H1 (cell line): Measurements from ENCODE around the gene IGF2R. TPM values are rescaled to one million over a fixed set of nuclear protein-coding genes. Genes with fewer than 3 reads are reported as not detected.

ENCODE experiments used
- BCL11A ChIP-seq, 2 experiments: IDR thresholded peaks; one replicate each; pipeline ENCODE4 v1.6.1; 2011; ENCODE audit warnings: low read depth in 2 of 2, low read length in 2 of 2, mild to moderate bottlenecking in 2 of 2
- NANOG ChIP-seq: IDR thresholded peaks from 2 replicates; pipeline ENCODE4 v1.6.1; 2011; ENCODE audit warnings: low read length, low read depth, mild to moderate bottlenecking, inconsistent platforms; ENCODE audit not compliant: insufficient read depth, poor library complexity, severe bottlenecking
- POLR2A ChIP-seq, 2 experiments: IDR thresholded peaks; 1 replicate in 1 of 2; 2 replicates in 1 of 2; pipeline ENCODE4 v1.6.1; 2011; ENCODE audit warnings: low read depth in 2 of 2, low read length in 2 of 2, mild to moderate bottlenecking in 2 of 2; ENCODE audit errors: control extremely low read depth in 1 of 2
- RBBP5 ChIP-seq: IDR thresholded peaks from 2 replicates; pipeline ENCODE4 v1.7.1; 2012; ENCODE audit warnings: low read depth, mild to moderate bottlenecking, inconsistent platforms, low read length, moderate library complexity, borderline replicate concordance
- RFX5 ChIP-seq: IDR thresholded peaks from 2 replicates; pipeline ENCODE4 v1.6.1; 2011; ENCODE audit warnings: low read depth, low read length, improper control_type of control experiment, borderline replicate concordance
- TEAD4 ChIP-seq: IDR thresholded peaks from 2 replicates; pipeline ENCODE4 v1.6.1; 2012; ENCODE audit warnings: low read depth, low read length, inconsistent platforms, mixed read lengths
- polyA plus RNA-seq, 7 experiments: library from polyadenylated mRNA; depleted of rRNA in 3 of 7; stranded (reverse) in 5 of 7; unstranded in 2 of 7; fragments of >200 nt in 5 of 7; fragments of 200-250 nt in 2 of 7; gene quantifications; 1 replicate in 5 of 7; 2 replicates in 1 of 7; 4 replicates in 1 of 7; pipeline versions ENCODE4 v1.2.1 to v1.2.3, GENCODE V29; 2011 to 2013; ENCODE audit warnings: missing spikeins in 2 of 7, mixed read lengths in 2 of 7
- total RNA-seq: library from RNA; stranded (reverse); fragmentation: NEBNext Ultra II Directional; extraction: Animal tissue kit (Norgen Biotek cat#: 25700); gene quantifications from 2 replicates; pipeline ENCODE4 v1.2.1, GENCODE V29; 2021
- TF ChIP-seq, protein P1 (sequence below): fragments of 300-600 bp; sonication (generic); IDR thresholded peaks from 2 replicates; pipeline ENCODE4 v1.7.1; 2012; ENCODE audit warnings: low read length, moderate library complexity, mild to moderate bottlenecking, inconsistent platforms; ENCODE audit not compliant: insufficient replicate concordance
- TF ChIP-seq, protein P2 (sequence below): IDR thresholded peaks from 2 replicates; pipeline ENCODE4 v1.6.1; 2012; ENCODE audit warnings: inconsistent platforms

IGF2R gene
- total and polyA plus RNA-seq, 2 of the 8 experiments (the other 6 are each of a cell fraction or from before 2014, with no cell fraction given) = 20.6 to 74.1 TPM

DNA sequence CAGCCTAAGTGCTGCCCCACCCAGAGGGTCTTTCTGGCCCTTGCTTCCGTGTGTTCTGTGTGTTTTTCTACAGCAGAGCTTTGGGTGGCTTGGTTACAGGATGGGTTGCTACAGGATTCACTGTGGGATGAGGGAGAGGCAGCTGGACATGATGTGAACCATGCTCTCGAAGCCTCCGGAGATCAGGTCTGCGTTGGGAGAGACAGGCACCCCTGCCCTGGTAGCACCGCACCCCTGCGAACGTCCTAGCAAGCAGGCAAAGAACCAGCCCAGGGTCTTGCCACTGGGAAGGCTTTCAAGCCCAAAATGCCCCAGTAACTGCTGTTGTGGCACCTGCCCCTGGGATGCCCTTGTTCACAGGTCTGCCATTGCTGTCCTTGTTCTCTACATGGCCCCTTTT is 66.4 kb downstream of the IGF2R start (continued):
- TF ChIP-seq, protein P1, sequence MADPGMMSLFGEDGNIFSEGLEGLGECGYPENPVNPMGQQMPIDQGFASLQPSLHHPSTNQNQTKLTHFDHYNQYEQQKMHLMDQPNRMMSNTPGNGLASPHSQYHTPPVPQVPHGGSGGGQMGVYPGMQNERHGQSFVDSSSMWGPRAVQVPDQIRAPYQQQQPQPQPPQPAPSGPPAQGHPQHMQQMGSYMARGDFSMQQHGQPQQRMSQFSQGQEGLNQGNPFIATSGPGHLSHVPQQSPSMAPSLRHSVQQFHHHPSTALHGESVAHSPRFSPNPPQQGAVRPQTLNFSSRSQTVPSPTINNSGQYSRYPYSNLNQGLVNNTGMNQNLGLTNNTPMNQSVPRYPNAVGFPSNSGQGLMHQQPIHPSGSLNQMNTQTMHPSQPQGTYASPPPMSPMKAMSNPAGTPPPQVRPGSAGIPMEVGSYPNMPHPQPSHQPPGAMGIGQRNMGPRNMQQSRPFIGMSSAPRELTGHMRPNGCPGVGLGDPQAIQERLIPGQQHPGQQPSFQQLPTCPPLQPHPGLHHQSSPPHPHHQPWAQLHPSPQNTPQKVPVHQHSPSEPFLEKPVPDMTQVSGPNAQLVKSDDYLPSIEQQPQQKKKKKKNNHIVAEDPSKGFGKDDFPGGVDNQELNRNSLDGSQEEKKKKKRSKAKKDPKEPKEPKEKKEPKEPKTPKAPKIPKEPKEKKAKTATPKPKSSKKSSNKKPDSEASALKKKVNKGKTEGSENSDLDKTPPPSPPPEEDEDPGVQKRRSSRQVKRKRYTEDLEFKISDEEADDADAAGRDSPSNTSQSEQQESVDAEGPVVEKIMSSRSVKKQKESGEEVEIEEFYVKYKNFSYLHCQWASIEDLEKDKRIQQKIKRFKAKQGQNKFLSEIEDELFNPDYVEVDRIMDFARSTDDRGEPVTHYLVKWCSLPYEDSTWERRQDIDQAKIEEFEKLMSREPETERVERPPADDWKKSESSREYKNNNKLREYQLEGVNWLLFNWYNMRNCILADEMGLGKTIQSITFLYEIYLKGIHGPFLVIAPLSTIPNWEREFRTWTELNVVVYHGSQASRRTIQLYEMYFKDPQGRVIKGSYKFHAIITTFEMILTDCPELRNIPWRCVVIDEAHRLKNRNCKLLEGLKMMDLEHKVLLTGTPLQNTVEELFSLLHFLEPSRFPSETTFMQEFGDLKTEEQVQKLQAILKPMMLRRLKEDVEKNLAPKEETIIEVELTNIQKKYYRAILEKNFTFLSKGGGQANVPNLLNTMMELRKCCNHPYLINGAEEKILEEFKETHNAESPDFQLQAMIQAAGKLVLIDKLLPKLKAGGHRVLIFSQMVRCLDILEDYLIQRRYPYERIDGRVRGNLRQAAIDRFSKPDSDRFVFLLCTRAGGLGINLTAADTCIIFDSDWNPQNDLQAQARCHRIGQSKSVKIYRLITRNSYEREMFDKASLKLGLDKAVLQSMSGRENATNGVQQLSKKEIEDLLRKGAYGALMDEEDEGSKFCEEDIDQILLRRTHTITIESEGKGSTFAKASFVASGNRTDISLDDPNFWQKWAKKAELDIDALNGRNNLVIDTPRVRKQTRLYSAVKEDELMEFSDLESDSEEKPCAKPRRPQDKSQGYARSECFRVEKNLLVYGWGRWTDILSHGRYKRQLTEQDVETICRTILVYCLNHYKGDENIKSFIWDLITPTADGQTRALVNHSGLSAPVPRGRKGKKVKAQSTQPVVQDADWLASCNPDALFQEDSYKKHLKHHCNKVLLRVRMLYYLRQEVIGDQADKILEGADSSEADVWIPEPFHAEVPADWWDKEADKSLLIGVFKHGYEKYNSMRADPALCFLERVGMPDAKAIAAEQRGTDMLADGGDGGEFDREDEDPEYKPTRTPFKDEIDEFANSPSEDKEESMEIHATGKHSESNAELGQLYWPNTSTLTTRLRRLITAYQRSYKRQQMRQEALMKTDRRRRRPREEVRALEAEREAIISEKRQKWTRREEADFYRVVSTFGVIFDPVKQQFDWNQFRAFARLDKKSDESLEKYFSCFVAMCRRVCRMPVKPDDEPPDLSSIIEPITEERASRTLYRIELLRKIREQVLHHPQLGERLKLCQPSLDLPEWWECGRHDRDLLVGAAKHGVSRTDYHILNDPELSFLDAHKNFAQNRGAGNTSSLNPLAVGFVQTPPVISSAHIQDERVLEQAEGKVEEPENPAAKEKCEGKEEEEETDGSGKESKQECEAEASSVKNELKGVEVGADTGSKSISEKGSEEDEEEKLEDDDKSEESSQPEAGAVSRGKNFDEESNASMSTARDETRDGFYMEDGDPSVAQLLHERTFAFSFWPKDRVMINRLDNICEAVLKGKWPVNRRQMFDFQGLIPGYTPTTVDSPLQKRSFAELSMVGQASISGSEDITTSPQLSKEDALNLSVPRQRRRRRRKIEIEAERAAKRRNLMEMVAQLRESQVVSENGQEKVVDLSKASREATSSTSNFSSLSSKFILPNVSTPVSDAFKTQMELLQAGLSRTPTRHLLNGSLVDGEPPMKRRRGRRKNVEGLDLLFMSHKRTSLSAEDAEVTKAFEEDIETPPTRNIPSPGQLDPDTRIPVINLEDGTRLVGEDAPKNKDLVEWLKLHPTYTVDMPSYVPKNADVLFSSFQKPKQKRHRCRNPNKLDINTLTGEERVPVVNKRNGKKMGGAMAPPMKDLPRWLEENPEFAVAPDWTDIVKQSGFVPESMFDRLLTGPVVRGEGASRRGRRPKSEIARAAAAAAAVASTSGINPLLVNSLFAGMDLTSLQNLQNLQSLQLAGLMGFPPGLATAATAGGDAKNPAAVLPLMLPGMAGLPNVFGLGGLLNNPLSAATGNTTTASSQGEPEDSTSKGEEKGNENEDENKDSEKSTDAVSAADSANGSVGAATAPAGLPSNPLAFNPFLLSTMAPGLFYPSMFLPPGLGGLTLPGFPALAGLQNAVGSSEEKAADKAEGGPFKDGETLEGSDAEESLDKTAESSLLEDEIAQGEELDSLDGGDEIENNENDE = no peak
- TF ChIP-seq RFX5 (no peak), BCL11A (IDR thresholded peaks at IDR 0.05; ENCODE audit: low read depth in 2 of 2, low read length in 2 of 2) (no peak), TEAD4 (no peak), NANOG (no peak), POLR2A (IDR thresholded peaks at IDR 0.05; ENCODE audit: control extremely low read depth in 1 of 2, low read depth in 2 of 2, low read length in 2 of 2) (no peak), RBBP5 (no peak)
- TF ChIP-seq, protein P2, sequence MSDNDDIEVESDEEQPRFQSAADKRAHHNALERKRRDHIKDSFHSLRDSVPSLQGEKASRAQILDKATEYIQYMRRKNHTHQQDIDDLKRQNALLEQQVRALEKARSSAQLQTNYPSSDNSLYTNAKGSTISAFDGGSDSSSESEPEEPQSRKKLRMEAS = no peak
